ENCODE measurements around the gene CAPN14. TPM values are rescaled to one million over a fixed set of nuclear protein-coding genes. Genes with fewer than 3 reads are reported as not detected.

Gene CAPN14, protein sequence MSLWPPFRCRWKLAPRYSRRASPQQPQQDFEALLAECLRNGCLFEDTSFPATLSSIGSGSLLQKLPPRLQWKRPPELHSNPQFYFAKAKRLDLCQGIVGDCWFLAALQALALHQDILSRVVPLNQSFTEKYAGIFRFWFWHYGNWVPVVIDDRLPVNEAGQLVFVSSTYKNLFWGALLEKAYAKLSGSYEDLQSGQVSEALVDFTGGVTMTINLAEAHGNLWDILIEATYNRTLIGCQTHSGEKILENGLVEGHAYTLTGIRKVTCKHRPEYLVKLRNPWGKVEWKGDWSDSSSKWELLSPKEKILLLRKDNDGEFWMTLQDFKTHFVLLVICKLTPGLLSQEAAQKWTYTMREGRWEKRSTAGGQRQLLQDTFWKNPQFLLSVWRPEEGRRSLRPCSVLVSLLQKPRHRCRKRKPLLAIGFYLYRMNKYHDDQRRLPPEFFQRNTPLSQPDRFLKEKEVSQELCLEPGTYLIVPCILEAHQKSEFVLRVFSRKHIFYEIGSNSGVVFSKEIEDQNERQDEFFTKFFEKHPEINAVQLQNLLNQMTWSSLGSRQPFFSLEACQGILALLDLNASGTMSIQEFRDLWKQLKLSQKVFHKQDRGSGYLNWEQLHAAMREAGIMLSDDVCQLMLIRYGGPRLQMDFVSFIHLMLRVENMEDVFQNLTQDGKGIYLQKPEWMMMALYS
- under 1 TPM in 3 of 4 donors, not detected in 1; under 0.01 to 0.29 (median 0.14) TPM for total RNA-seq

- H3K9me3 ChIP-seq = no peaks in the 10 kb centered on the region
- no peaks in the 10 kb centered on the region for H3K4me1 ChIP-seq
- TF ChIP-seq, protein P1, sequence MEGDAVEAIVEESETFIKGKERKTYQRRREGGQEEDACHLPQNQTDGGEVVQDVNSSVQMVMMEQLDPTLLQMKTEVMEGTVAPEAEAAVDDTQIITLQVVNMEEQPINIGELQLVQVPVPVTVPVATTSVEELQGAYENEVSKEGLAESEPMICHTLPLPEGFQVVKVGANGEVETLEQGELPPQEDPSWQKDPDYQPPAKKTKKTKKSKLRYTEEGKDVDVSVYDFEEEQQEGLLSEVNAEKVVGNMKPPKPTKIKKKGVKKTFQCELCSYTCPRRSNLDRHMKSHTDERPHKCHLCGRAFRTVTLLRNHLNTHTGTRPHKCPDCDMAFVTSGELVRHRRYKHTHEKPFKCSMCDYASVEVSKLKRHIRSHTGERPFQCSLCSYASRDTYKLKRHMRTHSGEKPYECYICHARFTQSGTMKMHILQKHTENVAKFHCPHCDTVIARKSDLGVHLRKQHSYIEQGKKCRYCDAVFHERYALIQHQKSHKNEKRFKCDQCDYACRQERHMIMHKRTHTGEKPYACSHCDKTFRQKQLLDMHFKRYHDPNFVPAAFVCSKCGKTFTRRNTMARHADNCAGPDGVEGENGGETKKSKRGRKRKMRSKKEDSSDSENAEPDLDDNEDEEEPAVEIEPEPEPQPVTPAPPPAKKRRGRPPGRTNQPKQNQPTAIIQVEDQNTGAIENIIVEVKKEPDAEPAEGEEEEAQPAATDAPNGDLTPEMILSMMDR (IDR thresholded peaks at IDR 0.05) = no peak
- TF ChIP-seq POLR2A (IDR thresholded peaks at IDR 0.05) = no peak
- H3K27ac ChIP-seq = no peak within 1 kb of the TSS
- no peak within 1 kb of the TSS for H3K4me3 ChIP-seq
- H3K27me3 ChIP-seq = no peaks in the 10 kb centered on the region
- H3K36me3 ChIP-seq = no peaks in the 10 kb centered on the region
- no peak for DNase-seq
- intact Hi-C loops (cut with DNase I; ENCODE audit: low total_unique reads) = no loop called here
Observed at GRCh38 chr2:31217465-31218200, at the start of gene CAPN14. TSS of gene CAPN14 (minus strand) at chr2:31217515. CDS start at chr2:31205447, 12,068 bp downstream.

DNA sequence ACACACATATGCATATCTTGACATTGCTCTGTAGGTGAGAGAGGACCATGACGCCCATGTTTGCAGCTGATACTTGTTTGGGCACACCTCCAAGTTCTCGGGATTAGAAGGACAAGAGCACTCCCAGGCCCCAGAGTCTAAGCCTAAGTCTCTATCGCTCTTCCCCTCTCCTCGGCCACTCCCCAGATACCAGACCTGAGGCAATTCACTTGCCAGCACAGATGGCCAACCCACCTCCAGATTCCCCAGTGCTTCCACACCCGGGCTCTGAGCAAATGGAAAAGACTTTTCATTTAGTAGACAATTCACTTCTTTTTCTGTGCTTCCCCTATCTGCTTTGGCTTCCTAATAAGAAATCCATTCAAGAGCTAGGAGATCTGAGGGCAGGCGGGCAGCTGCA is 49.5 kb upstream of the CAPN14 start:
- intact Hi-C loops (cut with DNase I; ENCODE audit: low total_unique reads) = no loop called here
- TF ChIP-seq, protein P1 (IDR thresholded peaks at IDR 0.05) = no peak
- no peak for TF ChIP-seq POLR2A (IDR thresholded peaks at IDR 0.05)
- no peaks in the 10 kb centered on the region for H3K36me3 ChIP-seq
- H3K4me3 ChIP-seq = no peak overlapping the region
- DNase-seq = no peak
- no peaks in the 10 kb centered on the region for H3K9me3 ChIP-seq
- H3K27ac ChIP-seq = no peak overlapping the region
- H3K4me1 ChIP-seq = no peaks in the 10 kb centered on the region
- no peaks in the 10 kb centered on the region for H3K27me3 ChIP-seq

DNA sequence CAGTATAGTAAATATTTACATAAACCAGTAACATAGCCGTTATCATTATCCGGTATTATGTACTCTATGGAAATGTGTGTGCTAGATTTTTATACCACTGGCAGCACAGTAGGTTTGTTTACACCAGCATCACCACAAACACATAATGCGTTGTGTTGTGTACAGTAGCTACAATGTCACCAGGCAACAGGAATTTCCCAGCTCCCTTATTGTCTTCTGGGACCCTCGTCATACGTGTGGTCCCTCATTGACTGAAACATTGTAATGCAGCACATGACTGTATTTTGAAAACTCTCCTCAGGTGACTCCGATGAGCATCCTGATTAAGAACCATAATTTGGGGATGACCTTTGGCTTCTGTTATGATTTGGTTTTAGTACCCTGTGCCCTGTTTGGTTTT is 47.9 kb upstream of the CAPN14 start:
- H3K27me3 ChIP-seq = no peaks in the 10 kb centered on the region
- TF ChIP-seq, protein P1 (IDR thresholded peaks at IDR 0.05) = no peak
- no peak for TF ChIP-seq POLR2A (IDR thresholded peaks at IDR 0.05)
- intact Hi-C loops (cut with DNase I; ENCODE audit: low total_unique reads) = no loop called here
- H3K36me3 ChIP-seq = no peaks in the 10 kb centered on the region
- no peak overlapping the region for H3K27ac ChIP-seq
- no peak overlapping the region for H3K4me3 ChIP-seq
- no peaks in the 10 kb centered on the region for H3K9me3 ChIP-seq
- no peak for DNase-seq
- no peaks in the 10 kb centered on the region for H3K4me1 ChIP-seq

DNA sequence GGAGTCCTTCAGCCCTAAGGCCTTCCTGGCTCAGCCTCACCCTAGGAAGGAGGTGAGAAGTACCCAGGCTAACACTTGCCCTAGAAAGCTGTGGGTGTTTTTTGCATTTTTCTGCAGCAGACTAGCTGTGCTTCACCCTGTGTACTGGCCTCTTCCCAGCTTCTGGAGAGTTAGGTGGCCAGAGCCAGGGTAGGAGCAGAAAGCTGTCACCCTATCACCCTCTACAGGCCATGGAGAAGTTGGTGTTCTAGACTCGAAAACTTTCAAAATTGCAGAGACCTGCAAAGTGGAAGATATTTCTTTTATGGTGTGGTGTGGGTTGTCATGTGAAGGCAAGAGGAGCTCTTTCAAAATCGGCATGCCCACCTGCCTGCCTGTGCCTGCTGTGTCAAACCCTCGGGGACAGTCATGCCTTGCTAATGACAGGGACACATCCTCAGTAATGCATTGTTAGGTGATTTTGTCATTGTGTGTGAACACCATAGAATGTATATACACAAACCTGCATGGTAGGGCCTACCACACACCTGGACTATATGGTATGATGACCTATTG is 46.4 kb upstream of the CAPN14 start:
- DNase-seq = no peak
- Histone ChIP-seq H3K4me1 (no peaks in the 10 kb centered on the region), H3K36me3 (no peaks in the 10 kb centered on the region), H3K9me3 (no peaks in the 10 kb centered on the region), H3K27ac (no peak overlapping the region), H3K27me3 (no peaks in the 10 kb centered on the region), H3K4me3 (no peak overlapping the region)
- intact Hi-C loops (cut with DNase I; ENCODE audit: low total_unique reads) = no loop called here
- TF ChIP-seq POLR2A (IDR thresholded peaks at IDR 0.05) = no peak
- TF ChIP-seq, protein P1 (IDR thresholded peaks at IDR 0.05) = no peak

All from uterus (tissue), 4 donors.